Measurements from ENCODE around the gene AVEN.

DNA sequence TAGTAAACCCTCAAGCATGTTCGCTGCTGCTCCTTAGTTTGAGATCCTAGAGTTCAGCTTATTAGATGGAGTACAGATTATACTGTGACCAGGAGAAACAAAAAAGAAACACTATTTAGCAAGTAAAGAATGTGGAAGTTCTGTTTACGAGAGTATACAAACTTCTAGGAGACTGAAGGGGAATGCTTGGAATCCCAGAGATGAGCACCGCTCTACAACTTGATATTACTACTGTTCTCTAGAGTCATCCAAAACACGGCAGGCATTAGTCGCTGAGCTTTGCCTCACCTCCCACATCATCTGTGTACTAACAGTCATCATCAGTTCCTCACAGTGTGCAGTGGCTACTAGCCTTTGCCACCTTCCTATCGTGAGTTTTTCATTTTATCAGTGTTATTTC, 192.1 kb downstream of the AVEN start:
- TF ChIP-seq POLR2AphosphoS5 (IDR thresholded peaks at IDR 0.05; ENCODE audit: low read depth): no peak
- no peak for TF ChIP-seq CTCF (conservative IDR thresholded peaks at IDR 0.05; ENCODE audit: low read depth in 2 of 2)
- no peak for TF ChIP-seq EZH2 (IDR thresholded peaks at IDR 0.05; ENCODE audit: low read depth, unreplicated experiment)
- TF ChIP-seq, protein P1, sequence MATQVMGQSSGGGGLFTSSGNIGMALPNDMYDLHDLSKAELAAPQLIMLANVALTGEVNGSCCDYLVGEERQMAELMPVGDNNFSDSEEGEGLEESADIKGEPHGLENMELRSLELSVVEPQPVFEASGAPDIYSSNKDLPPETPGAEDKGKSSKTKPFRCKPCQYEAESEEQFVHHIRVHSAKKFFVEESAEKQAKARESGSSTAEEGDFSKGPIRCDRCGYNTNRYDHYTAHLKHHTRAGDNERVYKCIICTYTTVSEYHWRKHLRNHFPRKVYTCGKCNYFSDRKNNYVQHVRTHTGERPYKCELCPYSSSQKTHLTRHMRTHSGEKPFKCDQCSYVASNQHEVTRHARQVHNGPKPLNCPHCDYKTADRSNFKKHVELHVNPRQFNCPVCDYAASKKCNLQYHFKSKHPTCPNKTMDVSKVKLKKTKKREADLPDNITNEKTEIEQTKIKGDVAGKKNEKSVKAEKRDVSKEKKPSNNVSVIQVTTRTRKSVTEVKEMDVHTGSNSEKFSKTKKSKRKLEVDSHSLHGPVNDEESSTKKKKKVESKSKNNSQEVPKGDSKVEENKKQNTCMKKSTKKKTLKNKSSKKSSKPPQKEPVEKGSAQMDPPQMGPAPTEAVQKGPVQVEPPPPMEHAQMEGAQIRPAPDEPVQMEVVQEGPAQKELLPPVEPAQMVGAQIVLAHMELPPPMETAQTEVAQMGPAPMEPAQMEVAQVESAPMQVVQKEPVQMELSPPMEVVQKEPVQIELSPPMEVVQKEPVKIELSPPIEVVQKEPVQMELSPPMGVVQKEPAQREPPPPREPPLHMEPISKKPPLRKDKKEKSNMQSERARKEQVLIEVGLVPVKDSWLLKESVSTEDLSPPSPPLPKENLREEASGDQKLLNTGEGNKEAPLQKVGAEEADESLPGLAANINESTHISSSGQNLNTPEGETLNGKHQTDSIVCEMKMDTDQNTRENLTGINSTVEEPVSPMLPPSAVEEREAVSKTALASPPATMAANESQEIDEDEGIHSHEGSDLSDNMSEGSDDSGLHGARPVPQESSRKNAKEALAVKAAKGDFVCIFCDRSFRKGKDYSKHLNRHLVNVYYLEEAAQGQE (IDR thresholded peaks at IDR 0.05; ENCODE audit: unreplicated experiment): no peak
- TF ChIP-seq NANOG (IDR thresholded peaks at IDR 0.05; ENCODE audit: borderline replicate concordance): no peak
- TF ChIP-seq EZH2phosphoT487 (IDR thresholded peaks at IDR 0.05; ENCODE audit: unreplicated experiment): no peak
- no peak for TF ChIP-seq CREB1 (CRISPR knock-in tag; IDR thresholded peaks at IDR 0.05; ENCODE audit: low read depth)
- TF ChIP-seq ZNF114 (CRISPR knock-in tag; IDR thresholded peaks at IDR 0.05): no peak
- no peak for TF ChIP-seq ZNF462 (CRISPR knock-in tag; IDR thresholded peaks at IDR 0.05)
- TF ChIP-seq ETS1 (IDR thresholded peaks at IDR 0.05): no peak
- no peak for TF ChIP-seq JUNB (IDR thresholded peaks at IDR 0.05; ENCODE audit: unreplicated experiment)

All from GM23338 (cell line).